Retinal pigment epithelial cell (primary cell): Measurements from ENCODE around the gene GRK5.
A peak's percentile ranks its signal among the peaks of the same experiment; 100 is the strongest.

ENCODE experiments used
- DNase-seq: peaks from one replicate; pipeline ENCODE4 v3.0.0-alpha.2; 2010; ENCODE audit warnings: low read depth
- H3K4me3 ChIP-seq: 2 replicates; pipeline ENCODE4 v1.5.1; 2011; ENCODE audit warnings: mild to moderate bottlenecking, low read length, control low read depth, moderate library complexity
- CTCF ChIP-seq: conservative IDR thresholded peaks from 2 replicates; pipeline ENCODE4 v1.5.1; 2011; ENCODE audit warnings: low read depth, low read length, control low read depth, inconsistent platforms

GRK5 gene

GRCh38 chr10:119413093-119413453, 205.7 kb downstream of the GRK5 start:
- DNase-seq: no peak
- no peak overlapping the region for H3K4me3 ChIP-seq
- TF ChIP-seq CTCF: no peak

GRCh38 chr10:119413471-119414080, 206.2 kb downstream of the GRK5 start:
- no peak for TF ChIP-seq CTCF
- DNase-seq: no peak
- no peak overlapping the region for H3K4me3 ChIP-seq

GRCh38 chr10:119414081-119414611, 206.8 kb downstream of the GRK5 start:
- DNase-seq: no peak
- H3K4me3 ChIP-seq: no peak overlapping the region
- no peak for TF ChIP-seq CTCF

GRCh38 chr10:119415121-119415520, 207.8 kb downstream of the GRK5 start:
- H3K4me3 ChIP-seq: no peak overlapping the region
- DNase-seq: no peak
- no peak for TF ChIP-seq CTCF

- no peak for DNase-seq
- TF ChIP-seq CTCF: no peak
- H3K4me3 ChIP-seq: no peak overlapping the region
Observed at GRCh38 chr10:119415536-119416503, 208.4 kb downstream of the GRK5 start.

- H3K4me3 ChIP-seq: no peak overlapping the region
- peak; percentile 92 for TF ChIP-seq CTCF
- no peak for DNase-seq
Observed at GRCh38 chr10:119416855-119417254, 209.5 kb downstream of the GRK5 start.

- DNase-seq: no peak
- no peak overlapping the region for H3K4me3 ChIP-seq
- no peak for TF ChIP-seq CTCF
Observed at GRCh38 chr10:119417852-119418251, 210.5 kb downstream of the GRK5 start.
